ENCODE measurements around the gene HINT2.

The HINT2 gene

GRCh38 chr9:35834260-35835215, 19.7 kb upstream of the HINT2 start:
- no peak for TF ChIP-seq CTCF (IDR thresholded peaks at IDR 0.05; ENCODE audit: low read depth, low read length, missing control alignments)
- DNase-seq (ENCODE audit: low read depth) = no peak
- in situ Hi-C loops (cut with HindIII; ENCODE audit: low sequenced_read_pairs) = no loop called here
- no peak overlapping the region for H3K4me3 ChIP-seq (ENCODE audit: low read depth, low read length)

- H3K4me3 ChIP-seq (ENCODE audit: low read depth, low read length) = no peak overlapping the region
- TF ChIP-seq CTCF (IDR thresholded peaks at IDR 0.05; ENCODE audit: low read depth, low read length, missing control alignments) = no peak
- DNase-seq (ENCODE audit: low read depth) = no peak
- in situ Hi-C loops (cut with HindIII; ENCODE audit: low sequenced_read_pairs) = no loop called here
Measured at GRCh38 chr9:35832814-35833213, 18.0 kb upstream of the HINT2 start.

GRCh38 chr9:35831040-35831439, 16.2 kb upstream of the HINT2 start:
- H3K4me3 ChIP-seq (ENCODE audit: low read depth, low read length) = no peak overlapping the region
- DNase-seq (ENCODE audit: low read depth) = no peak
- TF ChIP-seq CTCF (IDR thresholded peaks at IDR 0.05; ENCODE audit: low read depth, low read length, missing control alignments) = no peak
- in situ Hi-C loops (cut with HindIII; ENCODE audit: low sequenced_read_pairs) = no loop called here

GRCh38 chr9:35829764-35830096, 14.9 kb upstream of the HINT2 start:
- H3K4me3 ChIP-seq (ENCODE audit: low read depth, low read length) = peak overlapping the region; percentile 63
- DNase-seq (ENCODE audit: low read depth) = no peak
- in situ Hi-C loops (cut with HindIII; ENCODE audit: low sequenced_read_pairs) = loop anchor here (5.0 kb wide), 1 partner anchor 38 kb away; no protein-coding TSS in a partner anchor
- no peak for TF ChIP-seq CTCF (IDR thresholded peaks at IDR 0.05; ENCODE audit: low read depth, low read length, missing control alignments)

- peak; percentile 70 for DNase-seq (ENCODE audit: low read depth)
- peak within 1 kb of the TSS; percentile 63 for H3K4me3 ChIP-seq (ENCODE audit: low read depth, low read length)
- in situ Hi-C loops (cut with HindIII; ENCODE audit: low sequenced_read_pairs) = loop anchor here (5.0 kb wide), 1 partner anchor 38 kb away; no protein-coding TSS in a partner anchor
- no peak for TF ChIP-seq CTCF (IDR thresholded peaks at IDR 0.05; ENCODE audit: low read depth, low read length, missing control alignments)
Measured at GRCh38 chr9:35829084-35829763, 14.4 kb upstream of the HINT2 start, which contains the start of gene TMEM8B. Gene TMEM8B, plus strand, starts transcription at chr9:35829228. Its CDS starts 220 bp downstream, at chr9:35829448.

- DNase-seq (ENCODE audit: low read depth) = no peak
- in situ Hi-C loops (cut with HindIII; ENCODE audit: low sequenced_read_pairs) = loop anchor here (5.0 kb wide), 1 partner anchor 39 kb away; no protein-coding TSS in a partner anchor
- TF ChIP-seq CTCF (IDR thresholded peaks at IDR 0.05; ENCODE audit: low read depth, low read length, missing control alignments) = no peak
- peak within 1 kb of the TSS; percentile 63 for H3K4me3 ChIP-seq (ENCODE audit: low read depth, low read length)
Measured at GRCh38 chr9:35828716-35829083, 13.9 kb upstream of the HINT2 start, which contains the start of gene FAM221B. Gene FAM221B, minus strand, starts transcription at chr9:35828732. Its CDS starts 2,571 bp downstream, at chr9:35826161.

Data from astrocyte of the cerebellum (primary cell).